Uterus (tissue), 2 donors: ENCODE data around the gene EPHX1.

ENCODE experiments used
- CTCF ChIP-seq, 4 experiments: fragments of 200-600 bp in 2 of 4; fragments of 450-650 bp in 2 of 4; sonication (generic) in 2 of 4; IDR thresholded peaks; one replicate each; pipeline ENCODE4 v1.5.1; 2016 to 2019; ENCODE audit warnings: antibody characterized with exemption in 4 of 4, mild to moderate bottlenecking in 2 of 4, moderate library complexity in 1 of 4
- POLR2A ChIP-seq, 2 donors: fragments of 450-650 bp; IDR thresholded peaks; one replicate each; pipeline ENCODE4 v1.6.1; 2016; ENCODE audit warnings: antibody characterized with exemption in 2 of 2, mild to moderate bottlenecking in 1 of 2, moderate library complexity in 1 of 2

DNA sequence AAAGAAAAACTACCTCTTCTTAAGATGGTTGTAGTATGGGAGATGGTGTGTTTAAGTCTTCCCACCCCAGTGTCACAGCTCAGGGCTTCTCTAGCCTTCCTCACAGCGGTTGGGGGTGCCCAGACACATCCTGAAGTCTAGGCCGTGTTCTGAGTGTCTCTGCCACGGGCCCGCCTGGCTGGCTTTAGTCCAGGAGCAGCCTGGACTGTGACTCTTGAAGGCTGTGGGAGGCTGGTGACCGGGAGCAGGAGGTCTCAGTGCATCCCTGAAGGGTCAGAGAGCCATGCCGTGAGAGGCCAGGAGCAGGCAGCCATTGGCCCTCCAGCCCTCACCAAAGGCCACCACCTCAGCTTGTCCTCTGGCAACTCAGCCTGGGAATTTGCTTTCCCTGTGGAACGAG is 4.5 kb downstream of the EPHX1 start:
- TF ChIP-seq CTCF (IDR thresholded peaks at IDR 0.05) (no peak), POLR2A (IDR thresholded peaks at IDR 0.05) (no peak)
